A549 (cell line): ENCODE results near the gene PKHD1.

Experiments used
- BHLHE40 ChIP-seq: IDR thresholded peaks from 2 replicates; pipeline ENCODE4 v1.6.1; 2012; ENCODE audit warnings: low read depth, low read length, inconsistent platforms
- HDAC2 ChIP-seq: fragments of 200-600 bp; sonication (generic); IDR thresholded peaks from 2 replicates; pipeline ENCODE4 v1.6.1; 2016
- MYC ChIP-seq: IDR thresholded peaks from 2 replicates; pipeline ENCODE4 v1.6.1; 2012; ENCODE audit warnings: mild to moderate bottlenecking, inconsistent platforms, low read length, improper control_type of control experiment, borderline replicate concordance
- POLR2A ChIP-seq: IDR thresholded peaks from 2 replicates; pipeline ENCODE4 v1.6.1; 2012; ENCODE audit warnings: mild to moderate bottlenecking, low read length
- RFX5 ChIP-seq: fragments of 450-650 bp; IDR thresholded peaks from 2 replicates; pipeline ENCODE4 v1.7.1; 2014; ENCODE audit warnings: antibody characterized with exemption, mild to moderate bottlenecking, moderate library complexity
- TF ChIP-seq, protein P1 (sequence below): IDR thresholded peaks from 2 replicates; pipeline ENCODE4 v1.6.1; 2012
- TF ChIP-seq, protein P2 (sequence below): fragments of 450-650 bp; IDR thresholded peaks from 2 replicates; pipeline ENCODE4 v1.6.1; 2014; ENCODE audit warnings: antibody characterized with exemption

DNA sequence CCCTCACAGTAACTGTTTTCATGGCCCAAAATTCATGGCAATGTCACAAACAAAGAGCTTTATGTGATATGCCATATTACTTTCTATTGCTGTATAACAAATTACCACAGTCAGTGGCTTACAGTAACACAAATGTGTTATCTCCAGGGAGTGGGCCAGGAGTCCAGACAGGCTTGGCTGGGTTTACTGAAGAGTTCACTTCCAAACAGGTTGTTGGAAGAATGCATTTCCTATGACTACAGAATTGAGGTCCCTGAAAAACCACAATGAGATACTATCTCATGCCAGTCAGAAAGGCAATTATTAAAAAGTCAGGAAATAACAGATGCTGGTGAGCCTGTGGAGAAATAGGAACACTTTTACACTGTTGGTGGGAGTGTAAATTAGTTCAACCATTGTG, 431.9 kb downstream of the PKHD1 start:
- TF ChIP-seq MYC, result no peak
- TF ChIP-seq, protein P1, sequence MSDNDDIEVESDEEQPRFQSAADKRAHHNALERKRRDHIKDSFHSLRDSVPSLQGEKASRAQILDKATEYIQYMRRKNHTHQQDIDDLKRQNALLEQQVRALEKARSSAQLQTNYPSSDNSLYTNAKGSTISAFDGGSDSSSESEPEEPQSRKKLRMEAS, result no peak
- TF ChIP-seq POLR2A, result no peak
- no peak for TF ChIP-seq BHLHE40
- no peak for TF ChIP-seq HDAC2
- TF ChIP-seq, protein P2, sequence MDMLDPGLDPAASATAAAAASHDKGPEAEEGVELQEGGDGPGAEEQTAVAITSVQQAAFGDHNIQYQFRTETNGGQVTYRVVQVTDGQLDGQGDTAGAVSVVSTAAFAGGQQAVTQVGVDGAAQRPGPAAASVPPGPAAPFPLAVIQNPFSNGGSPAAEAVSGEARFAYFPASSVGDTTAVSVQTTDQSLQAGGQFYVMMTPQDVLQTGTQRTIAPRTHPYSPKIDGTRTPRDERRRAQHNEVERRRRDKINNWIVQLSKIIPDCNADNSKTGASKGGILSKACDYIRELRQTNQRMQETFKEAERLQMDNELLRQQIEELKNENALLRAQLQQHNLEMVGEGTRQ, result no peak
- TF ChIP-seq RFX5, result no peak
